Measurements from ENCODE around the gene RPL37. TPM values are rescaled to one million over a fixed set of nuclear protein-coding genes. Genes with fewer than 3 reads are reported as not detected.
A peak's percentile ranks its signal among the peaks of the same experiment; 100 is the strongest.

Gene RPL37
- total and polyA plus RNA-seq, 9 of the 15 experiments (the other 6 are each of a cell fraction or from before 2014, with no cell fraction given) = 2,342 to 7,963 (median 4,091) TPM

DNA sequence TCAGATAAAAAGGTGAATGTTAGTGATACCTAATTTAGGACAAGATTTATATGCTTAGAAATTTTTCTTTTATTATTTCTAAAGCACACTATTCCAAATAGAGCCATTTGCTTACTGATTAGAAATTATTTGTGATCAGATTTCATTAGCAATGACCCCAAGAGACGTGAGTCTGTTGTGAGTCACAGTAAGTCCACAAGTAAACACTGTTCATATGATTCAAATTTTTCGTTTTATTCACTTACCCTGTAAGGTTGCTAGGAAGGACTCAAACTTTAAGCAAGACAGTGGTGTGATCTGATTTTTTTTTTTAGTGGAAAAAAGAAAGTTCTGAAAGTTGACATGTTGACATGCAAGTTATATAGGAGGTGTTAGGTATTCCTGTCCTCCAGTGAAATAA is 7.3 kb upstream of the RPL37 start:
- Histone ChIP-seq H3K4me1 (replicated peaks in 1 of 2; ENCODE audit: control insufficient read depth in 2 of 2, insufficient read depth in 2 of 2, low read length in 2 of 2) (peaks cover 0 to 2% of the 10 kb centered on the region in 2 experiments; a peak in 1 of 5 replicates), H3K79me2 (ENCODE audit: control insufficient read depth, insufficient read depth, low read length) (peaks cover 4% of the 10 kb centered on the region; the same call in 1 of the 3 replicates), H3K9me1 (ENCODE audit: control insufficient read depth, insufficient read depth, low read length) (no peaks in the 10 kb centered on the region), H3K27me3 (ENCODE audit: control insufficient read depth in 2 of 2, insufficient read depth in 2 of 2, low read length in 2 of 2) (no peaks in the 10 kb centered on the region), H3K4me3 (peak overlapping the region; percentile 45; the same call in 1 of the 2 replicates), H3K9me3 (replicated peaks; ENCODE audit: control insufficient read depth, insufficient read depth, low read depth, low read length) (no peaks in the 10 kb centered on the region), H3K36me3 (ENCODE audit: control insufficient read depth, insufficient read depth, low read length) (no peaks in the 10 kb centered on the region), H3K27ac (ENCODE audit: extremely low read depth, low read depth, low read length) (no peak overlapping the region), H2AFZ (ENCODE audit: low read depth, low read length) (peak overlapping the region; percentile 97), H4K20me1 (replicated peaks; ENCODE audit: control insufficient read depth, insufficient read depth, low read length) (no peaks in the 10 kb centered on the region), H3K4me2 (ENCODE audit: insufficient read depth, low read length) (peak overlapping the region; percentile 80), H3K9ac (ENCODE audit: insufficient read depth in 1 of 2, low read depth in 2 of 2, low read length in 2 of 2) (peak overlapping the region in 1 of 2 experiments; percentile 88; a peak in 2 of 4 replicates)
- BruUV-seq (replicated peaks) = no TSS peak
- intact Hi-C loops (cut with micrococcal nuclease) (no loop called here), in situ Hi-C loops (cut with MboI) (no loop called here)
- FAIRE-seq = no peak
- DNase-seq (ENCODE audit: extremely low read depth in 1 of 4, low spot score in 3 of 4) = no peak
- WGBS (ENCODE audit: insufficient coverage, low coverage, missing lambda C conversion rate) = 14% methylated on average over 2 of the region's 2 CpGs
- ATAC-seq = peak; percentile 15
- ChIA-PET POLR2A (interaction anchor here (0.8 to 1.9 kb wide), 8 partner anchors 10 to 40 kb away, joined by 3 to 17 read pairs (median 6); no protein-coding TSS in a partner anchor), CTCF (ENCODE audit: low intra/inter-chr PET ratio) (no interaction called here)
- TF ChIP-seq FIP1L1 (IDR thresholded peaks at IDR 0.05; ENCODE audit: low read depth, low read length, poor library complexity, severe bottlenecking) (no peak), EWSR1 (IDR thresholded peaks at IDR 0.05; ENCODE audit: borderline replicate concordance, low read depth, partially characterized antibody) (no peak), ADNP (tag; IDR thresholded peaks at IDR 0.05) (no peak), CAMTA2 (CRISPR knock-in tag; conservative IDR thresholded peaks at IDR 0.05) (no peak), ZNF561 (CRISPR knock-in tag; conservative IDR thresholded peaks at IDR 0.05) (no peak), MTA2 (IDR thresholded peaks at IDR 0.05; ENCODE audit: low read depth) (no peak), TSC22D4 (tag; IDR thresholded peaks at IDR 0.05) (no peak), FOXJ2 (tag; IDR thresholded peaks at IDR 0.05) (no peak), SAFB (IDR thresholded peaks at IDR 0.05; ENCODE audit: borderline replicate concordance, low read depth, low read length) (no peak), HNRNPLL (IDR thresholded peaks at IDR 0.05; ENCODE audit: low read depth, low read length, poor library complexity, severe bottlenecking) (no peak)
- TF ChIP-seq, protein P1, sequence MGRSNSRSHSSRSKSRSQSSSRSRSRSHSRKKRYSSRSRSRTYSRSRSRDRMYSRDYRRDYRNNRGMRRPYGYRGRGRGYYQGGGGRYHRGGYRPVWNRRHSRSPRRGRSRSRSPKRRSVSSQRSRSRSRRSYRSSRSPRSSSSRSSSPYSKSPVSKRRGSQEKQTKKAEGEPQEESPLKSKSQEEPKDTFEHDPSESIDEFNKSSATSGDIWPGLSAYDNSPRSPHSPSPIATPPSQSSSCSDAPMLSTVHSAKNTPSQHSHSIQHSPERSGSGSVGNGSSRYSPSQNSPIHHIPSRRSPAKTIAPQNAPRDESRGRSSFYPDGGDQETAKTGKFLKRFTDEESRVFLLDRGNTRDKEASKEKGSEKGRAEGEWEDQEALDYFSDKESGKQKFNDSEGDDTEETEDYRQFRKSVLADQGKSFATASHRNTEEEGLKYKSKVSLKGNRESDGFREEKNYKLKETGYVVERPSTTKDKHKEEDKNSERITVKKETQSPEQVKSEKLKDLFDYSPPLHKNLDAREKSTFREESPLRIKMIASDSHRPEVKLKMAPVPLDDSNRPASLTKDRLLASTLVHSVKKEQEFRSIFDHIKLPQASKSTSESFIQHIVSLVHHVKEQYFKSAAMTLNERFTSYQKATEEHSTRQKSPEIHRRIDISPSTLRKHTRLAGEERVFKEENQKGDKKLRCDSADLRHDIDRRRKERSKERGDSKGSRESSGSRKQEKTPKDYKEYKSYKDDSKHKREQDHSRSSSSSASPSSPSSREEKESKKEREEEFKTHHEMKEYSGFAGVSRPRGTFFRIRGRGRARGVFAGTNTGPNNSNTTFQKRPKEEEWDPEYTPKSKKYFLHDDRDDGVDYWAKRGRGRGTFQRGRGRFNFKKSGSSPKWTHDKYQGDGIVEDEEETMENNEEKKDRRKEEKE (IDR thresholded peaks at IDR 0.05; ENCODE audit: borderline replicate concordance in 1 of 2, control insufficient read depth in 1 of 2, low read depth in 2 of 2, low read length in 1 of 2) = no peak
- TF ChIP-seq, protein P2, sequence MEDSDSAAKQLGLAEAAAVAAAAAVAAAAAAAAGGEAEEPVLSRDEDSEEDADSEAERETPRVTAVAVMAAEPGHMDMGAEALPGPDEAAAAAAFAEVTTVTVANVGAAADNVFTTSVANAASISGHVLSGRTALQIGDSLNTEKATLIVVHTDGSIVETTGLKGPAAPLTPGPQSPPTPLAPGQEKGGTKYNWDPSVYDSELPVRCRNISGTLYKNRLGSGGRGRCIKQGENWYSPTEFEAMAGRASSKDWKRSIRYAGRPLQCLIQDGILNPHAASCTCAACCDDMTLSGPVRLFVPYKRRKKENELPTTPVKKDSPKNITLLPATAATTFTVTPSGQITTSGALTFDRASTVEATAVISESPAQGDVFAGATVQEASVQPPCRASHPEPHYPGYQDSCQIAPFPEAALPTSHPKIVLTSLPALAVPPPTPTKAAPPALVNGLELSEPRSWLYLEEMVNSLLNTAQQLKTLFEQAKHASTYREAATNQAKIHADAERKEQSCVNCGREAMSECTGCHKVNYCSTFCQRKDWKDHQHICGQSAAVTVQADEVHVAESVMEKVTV (CRISPR knock-in tag; IDR thresholded peaks at IDR 0.05) = no peak
- TF ChIP-seq, protein P3, sequence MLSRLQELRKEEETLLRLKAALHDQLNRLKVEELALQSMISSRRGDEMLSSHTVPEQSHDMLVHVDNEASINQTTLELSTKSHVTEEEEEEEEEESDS (CRISPR knock-in tag; IDR thresholded peaks at IDR 0.05) = no peak
